H1 (cell line): ENCODE measurements around the gene RAD9A.

ENCODE experiments used
- CBX8 ChIP-seq: fragments of 300-800, 300-1000 bp; sonication (generic); IDR thresholded peaks from 2 replicates; pipeline ENCODE4 v1.7.1; 2016; ENCODE audit warnings: low read depth, low read length, borderline replicate concordance
- CTCF ChIP-seq, 3 experiments: IDR thresholded peaks; 1 replicate in 2 of 3; 2 replicates in 1 of 3; pipeline versions ENCODE4 v1.5.1 to v1.6.1; 2011; ENCODE audit warnings: low read length in 3 of 3, mild to moderate bottlenecking in 3 of 3, inconsistent platforms in 2 of 3, low read depth in 1 of 3, moderate library complexity in 1 of 3; ENCODE audit not compliant: insufficient read depth in 1 of 3; ENCODE audit errors: control extremely low read depth in 1 of 3
- E2F6 ChIP-seq: IDR thresholded peaks from 2 replicates; pipeline ENCODE4 v1.6.1; 2012; ENCODE audit warnings: inconsistent platforms
- EGR1 ChIP-seq: IDR thresholded peaks from 2 replicates; pipeline ENCODE4 v1.6.1; 2011; ENCODE audit warnings: low read depth, low read length, borderline replicate concordance
- EZH2 ChIP-seq: fragments of 200-600 bp; sonication (generic); IDR thresholded peaks from 2 replicates; pipeline ENCODE4 v1.7.1; 2012; ENCODE audit warnings: low read depth, mild to moderate bottlenecking, moderate library complexity, low read length, inconsistent platforms; ENCODE audit not compliant: severe bottlenecking
- POLR2A ChIP-seq, 2 experiments: IDR thresholded peaks; 1 replicate in 1 of 2; 2 replicates in 1 of 2; pipeline ENCODE4 v1.6.1; 2011; ENCODE audit warnings: low read depth in 2 of 2, low read length in 2 of 2, mild to moderate bottlenecking in 2 of 2; ENCODE audit errors: control extremely low read depth in 1 of 2
- SIX5 ChIP-seq: IDR thresholded peaks from 2 replicates; pipeline ENCODE4 v1.6.1; 2011; ENCODE audit warnings: mild to moderate bottlenecking, low read depth, low read length
- SP1 ChIP-seq: IDR thresholded peaks from 2 replicates; pipeline ENCODE4 v1.6.1; 2011; ENCODE audit warnings: low read depth, low read length
- TAF1 ChIP-seq: IDR thresholded peaks from 2 replicates; pipeline ENCODE4 v1.6.1; 2011; ENCODE audit warnings: mild to moderate bottlenecking, low read depth, low read length
- USF2 ChIP-seq: IDR thresholded peaks from 2 replicates; pipeline ENCODE4 v1.6.1; 2011; ENCODE audit warnings: low read length, improper control_type of control experiment

GRCh38 chr11:67420646-67421429 is 29.1 kb downstream of the RAD9A start:
- TF ChIP-seq TAF1 (peak; percentile 37; the same call in 1 of the 2 replicates), E2F6 (peak; percentile 71), SP1 (peak; percentile 55; the same call in 1 of the 2 replicates), EGR1 (no peak), USF2 (no peak), SIX5 (no peak), CTCF (IDR thresholded peaks at IDR 0.05; ENCODE audit: control extremely low read depth in 1 of 3, insufficient read depth in 1 of 3, low read depth in 1 of 3, low read length in 3 of 3) (no peak), EZH2 (no peak), POLR2A (IDR thresholded peaks at IDR 0.05; ENCODE audit: control extremely low read depth in 1 of 2, low read depth in 2 of 2, low read length in 2 of 2) (peak in 1 of 2 experiments; percentile 42; a peak in 1 of 3 replicates), CBX8 (no peak)
